HepG2 (cell line): Measurements from ENCODE around the gene IQGAP3.

Experiments used
- BHLHE40 ChIP-seq: IDR thresholded peaks from 2 replicates; pipeline ENCODE4 v1.6.1; 2011; ENCODE audit warnings: low read length, improper control_type of control experiment
- CEBPB ChIP-seq: IDR thresholded peaks from 2 replicates; pipeline ENCODE4 v1.6.1; 2011; ENCODE audit warnings: low read depth, low read length, improper control_type of control experiment, borderline replicate concordance
- CTCF ChIP-seq: sonication (generic); formaldehyde crosslinking; IDR thresholded peaks from 2 replicates; pipeline ENCODE4 v1.5.0; 2020; ENCODE audit warnings: mild to moderate bottlenecking, missing genetic modification reagents, moderate library complexity
- MTF1 ChIP-seq: sonication (generic); formaldehyde crosslinking; IDR thresholded peaks from 2 replicates; pipeline ENCODE4 v1.5.0; 2020; ENCODE audit warnings: missing genetic modification reagents
- NFKBIZ ChIP-seq: IDR thresholded peaks from 2 replicates; pipeline ENCODE4 v1.6.1; 2018; ENCODE audit warnings: missing genetic modification reagents, missing compliant biosample characterization
- YY1 ChIP-seq: IDR thresholded peaks from 2 replicates; pipeline ENCODE4 v1.6.1; 2011; ENCODE audit warnings: low read length, low read depth, moderate library complexity, mild to moderate bottlenecking; ENCODE audit not compliant: insufficient read depth, insufficient replicate concordance
- ZNF274 ChIP-seq: sonication (generic); formaldehyde crosslinking; IDR thresholded peaks from 2 replicates; pipeline ENCODE4 v1.5.1; 2020; ENCODE audit warnings: mild to moderate bottlenecking, missing genetic modification reagents
- ZNF407 ChIP-seq: sonication (generic); formaldehyde crosslinking; IDR thresholded peaks from one replicate; pipeline ENCODE4 v1.5.1; 2020; ENCODE audit warnings: mild to moderate bottlenecking, missing genetic modification reagents; ENCODE audit errors: not compliant biosample characterization
- ZNF616 ChIP-seq: sonication (generic); formaldehyde crosslinking; IDR thresholded peaks from 2 replicates; pipeline ENCODE4 v1.5.0; 2020; ENCODE audit warnings: low read depth, mild to moderate bottlenecking, missing genetic modification reagents

GRCh38 chr1:156551869-156552268 lies 20.5 kb downstream of the IQGAP3 start:
- TF ChIP-seq CTCF (CRISPR knock-in tag) (no peak), ZNF274 (CRISPR knock-in tag) (no peak), BHLHE40 (no peak), CEBPB (no peak), ZNF616 (no peak), YY1 (no peak), ZNF407 (CRISPR knock-in tag) (no peak), MTF1 (CRISPR knock-in tag) (no peak), NFKBIZ (CRISPR knock-in tag) (no peak)
